ENCODE data around the gene BZW1.
"Not testable (repeated sequence)": the region's sequence is repeated elsewhere in the genome, so short reads cannot be mapped to it uniquely, and the experiment has no call there.

BZW1 gene

GRCh38 chr2:200812122-200813022, 662 bp downstream of the BZW1 start:
- WGBS, 2 donors (ENCODE audit: extremely low coverage in 2 of 2, insufficient read length in 2 of 2, insufficient replicate concordance in 1 of 2): no CpG with 5 or more reads among the region's 70 CpGs
- no peaks in the 10 kb centered on the region for H3K9me3 ChIP-seq (replicated peaks in 1 of 2; ENCODE audit: control insufficient read depth in 2 of 2, insufficient read depth in 1 of 2, low read depth in 1 of 2, low read length in 2 of 2)

GRCh38 chr2:200814276-200814815, 2.6 kb downstream of the BZW1 start:
- Histone ChIP-seq H3K14ac (ENCODE audit: low read length) (no peak overlapping the region), H3K18ac (ENCODE audit: low read length) (no peak overlapping the region), H3K79me1 (ENCODE audit: low read depth, low read length) (peaks cover 2% of the 10 kb centered on the region), H3K9me3 (replicated peaks in 1 of 2; ENCODE audit: control insufficient read depth in 2 of 2, insufficient read depth in 1 of 2, low read depth in 1 of 2, low read length in 2 of 2) (no peaks in the 10 kb centered on the region), H2BK15ac (ENCODE audit: low read length) (no peak overlapping the region), H3K23ac (ENCODE audit: low read depth, low read length, poor library complexity) (no peak overlapping the region), H3K4me1 (ENCODE audit: control insufficient read depth in 2 of 2, insufficient read depth in 1 of 2, low read depth in 1 of 2, low read length in 2 of 2) (peaks cover 4 to 10% of the 10 kb centered on the region in 2 donors), H3K4me3 (ENCODE audit: low read length in 2 of 2) (no peak overlapping the region), H2AFZ (ENCODE audit: low read length) (no peak overlapping the region), H3K4ac (ENCODE audit: low read length) (no peak overlapping the region), H3K27ac (replicated peaks; ENCODE audit: low read length) (no peak overlapping the region), H4K8ac (ENCODE audit: low read depth, low read length) (no peak overlapping the region), H4K91ac (ENCODE audit: low read depth, low read length, poor library complexity) (no peak overlapping the region), H3K36me3 (replicated peaks in 1 of 2; ENCODE audit: control insufficient read depth in 2 of 2, insufficient read depth in 2 of 2, low read length in 2 of 2) (peaks cover 31 to 65% of the 10 kb centered on the region in 2 donors), H2BK5ac (ENCODE audit: low read length) (no peak overlapping the region), H3K4me2 (ENCODE audit: insufficient read depth, low read length, poor library complexity, severe bottlenecking) (no peak overlapping the region), H2BK120ac (ENCODE audit: low read depth, low read length) (no peak overlapping the region), H2AK5ac (ENCODE audit: low read depth, low read length) (no peak overlapping the region), H3K9ac (ENCODE audit: low read depth, low read length, poor library complexity) (no peak overlapping the region), H3K27me3 (ENCODE audit: control insufficient read depth in 3 of 3, insufficient read depth in 3 of 3, low read depth in 1 of 3, low read length in 3 of 3) (no peaks in the 10 kb centered on the region), H2BK12ac (ENCODE audit: low read length) (no peak overlapping the region)
- no peak for DNase-seq (ENCODE audit: low spot score)
- no CpG with 5 or more reads among the region's 3 CpGs for WGBS, 2 donors (ENCODE audit: extremely low coverage in 2 of 2, insufficient read length in 2 of 2, insufficient replicate concordance in 1 of 2)

More at GRCh38 chr2:200812122-200813022, 662 bp downstream of the BZW1 start:
- Histone ChIP-seq H2BK120ac (ENCODE audit: low read depth, low read length) (no peak overlapping the region), H2BK12ac (ENCODE audit: low read length) (no peak overlapping the region), H2BK15ac (ENCODE audit: low read length) (no peak overlapping the region), H4K8ac (ENCODE audit: low read depth, low read length) (no peak overlapping the region), H3K4me1 (ENCODE audit: control insufficient read depth in 2 of 2, insufficient read depth in 1 of 2, low read depth in 1 of 2, low read length in 2 of 2) (peaks cover 4 to 10% of the 10 kb centered on the region in 2 donors), H2BK5ac (ENCODE audit: low read length) (peak overlapping the region; percentile 85), H3K4ac (ENCODE audit: low read length) (no peak overlapping the region), H2AK5ac (ENCODE audit: low read depth, low read length) (peak overlapping the region; percentile 97), H3K14ac (ENCODE audit: low read length) (no peak overlapping the region), H3K4me2 (ENCODE audit: insufficient read depth, low read length, poor library complexity, severe bottlenecking) (peak overlapping the region; percentile 60), H4K91ac (ENCODE audit: low read depth, low read length, poor library complexity) (no peak overlapping the region), H3K4me3 (ENCODE audit: low read length in 2 of 2) (peak overlapping the region; percentile 62 to 99), H3K27ac (replicated peaks; ENCODE audit: low read length) (peak overlapping the region; percentile 65), H3K23ac (ENCODE audit: low read depth, low read length, poor library complexity) (peak overlapping the region; percentile 97), H3K79me1 (ENCODE audit: low read depth, low read length) (peaks cover 2% of the 10 kb centered on the region), H2AFZ (ENCODE audit: low read length) (peak overlapping the region; percentile 98), H3K18ac (ENCODE audit: low read length) (peak overlapping the region; percentile 94), H3K36me3 (replicated peaks in 1 of 2; ENCODE audit: control insufficient read depth in 2 of 2, insufficient read depth in 2 of 2, low read length in 2 of 2) (peaks cover 20 to 46% of the 10 kb centered on the region in 2 donors), H3K9ac (ENCODE audit: low read depth, low read length, poor library complexity) (peak overlapping the region; percentile 100), H3K27me3 (ENCODE audit: control insufficient read depth in 3 of 3, insufficient read depth in 3 of 3, low read depth in 1 of 3, low read length in 3 of 3) (no peaks in the 10 kb centered on the region)
- peak; percentile 52 for DNase-seq (ENCODE audit: low spot score)

- no peak overlapping the region for H3K4ac ChIP-seq (ENCODE audit: low read length)
- H3K14ac ChIP-seq (ENCODE audit: low read length): no peak overlapping the region
- no peak overlapping the region for H3K27ac ChIP-seq (replicated peaks; ENCODE audit: low read length)
- no peak overlapping the region for H4K8ac ChIP-seq (ENCODE audit: low read depth, low read length)
- no peak overlapping the region for H3K18ac ChIP-seq (ENCODE audit: low read length)
- H2BK12ac ChIP-seq (ENCODE audit: low read length): no peak overlapping the region
- H3K36me3 ChIP-seq (replicated peaks in 1 of 2; ENCODE audit: control insufficient read depth in 2 of 2, insufficient read depth in 2 of 2, low read length in 2 of 2): peaks cover 31 to 71% of the 10 kb centered on the region in 2 donors
- no peak overlapping the region for H2BK120ac ChIP-seq (ENCODE audit: low read depth, low read length)
- no CpG with 5 or more reads among the region's 1 CpG for WGBS, 2 donors (ENCODE audit: extremely low coverage in 2 of 2, insufficient read length in 2 of 2, insufficient replicate concordance in 1 of 2)
- no peak overlapping the region for H3K4me3 ChIP-seq (ENCODE audit: low read length in 2 of 2)
- no peak overlapping the region for H3K4me2 ChIP-seq (ENCODE audit: insufficient read depth, low read length, poor library complexity, severe bottlenecking)
- H3K79me1 ChIP-seq (ENCODE audit: low read depth, low read length): peaks cover 2% of the 10 kb centered on the region
- H3K9ac ChIP-seq (ENCODE audit: low read depth, low read length, poor library complexity): no peak overlapping the region
- H3K27me3 ChIP-seq (ENCODE audit: control insufficient read depth in 3 of 3, insufficient read depth in 3 of 3, low read depth in 1 of 3, low read length in 3 of 3): no peaks in the 10 kb centered on the region
- DNase-seq (ENCODE audit: low spot score): no peak
- peaks cover 4 to 10% of the 10 kb centered on the region in 2 donors for H3K4me1 ChIP-seq (ENCODE audit: control insufficient read depth in 2 of 2, insufficient read depth in 1 of 2, low read depth in 1 of 2, low read length in 2 of 2)
- H2AFZ ChIP-seq (ENCODE audit: low read length): no peak overlapping the region
- H3K23ac ChIP-seq (ENCODE audit: low read depth, low read length, poor library complexity): no peak overlapping the region
- H3K9me3 ChIP-seq (replicated peaks in 1 of 2; ENCODE audit: control insufficient read depth in 2 of 2, insufficient read depth in 1 of 2, low read depth in 1 of 2, low read length in 2 of 2): no peaks in the 10 kb centered on the region
- H4K91ac ChIP-seq (ENCODE audit: low read depth, low read length, poor library complexity): no peak overlapping the region
- no peak overlapping the region for H2AK5ac ChIP-seq (ENCODE audit: low read depth, low read length)
- no peak overlapping the region for H2BK5ac ChIP-seq (ENCODE audit: low read length)
- no peak overlapping the region for H2BK15ac ChIP-seq (ENCODE audit: low read length)
Observed at GRCh38 chr2:200814917-200815316, 3.2 kb downstream of the BZW1 start.

DNA sequence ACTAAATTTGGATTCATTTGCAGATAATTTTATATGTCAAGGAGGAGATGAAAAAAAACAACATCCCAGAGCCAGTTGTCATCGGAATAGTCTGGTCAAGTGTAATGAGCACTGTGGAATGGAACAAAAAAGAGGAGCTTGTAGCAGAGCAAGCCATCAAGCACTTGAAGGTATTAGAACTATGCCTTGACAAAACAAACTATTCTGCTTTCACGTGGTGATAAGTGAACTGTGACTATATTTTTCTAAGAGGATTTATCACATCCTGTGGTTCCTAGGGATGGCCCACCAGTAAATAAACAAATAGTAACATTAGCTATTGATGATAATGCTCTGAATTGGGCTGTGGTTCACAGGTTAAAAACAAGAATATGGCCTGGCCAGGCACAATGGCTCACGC, 7.0 kb downstream of the BZW1 start:
- not testable (repeated sequence) for H3K4me2 ChIP-seq (ENCODE audit: insufficient read depth, low read length, poor library complexity, severe bottlenecking); H2BK120ac ChIP-seq (ENCODE audit: low read depth, low read length); DNase-seq (ENCODE audit: low spot score); H3K18ac ChIP-seq (ENCODE audit: low read length); H2BK5ac ChIP-seq (ENCODE audit: low read length); H3K23ac ChIP-seq (ENCODE audit: low read depth, low read length, poor library complexity); H3K4ac ChIP-seq (ENCODE audit: low read length); H3K79me1 ChIP-seq (ENCODE audit: low read depth, low read length); H3K14ac ChIP-seq (ENCODE audit: low read length); H2AFZ ChIP-seq (ENCODE audit: low read length); H2BK15ac ChIP-seq (ENCODE audit: low read length); H3K9ac ChIP-seq (ENCODE audit: low read depth, low read length, poor library complexity); H3K27me3 ChIP-seq (ENCODE audit: control insufficient read depth in 3 of 3, insufficient read depth in 3 of 3, low read depth in 1 of 3, low read length in 3 of 3); H3K27ac ChIP-seq (replicated peaks; ENCODE audit: low read length); H3K4me1 ChIP-seq (ENCODE audit: control insufficient read depth in 2 of 2, insufficient read depth in 1 of 2, low read depth in 1 of 2, low read length in 2 of 2); H2AK5ac ChIP-seq (ENCODE audit: low read depth, low read length); H3K9me3 ChIP-seq (replicated peaks in 1 of 2; ENCODE audit: control insufficient read depth in 2 of 2, insufficient read depth in 1 of 2, low read depth in 1 of 2, low read length in 2 of 2); H3K4me3 ChIP-seq (ENCODE audit: low read length in 2 of 2); H2BK12ac ChIP-seq (ENCODE audit: low read length); H4K91ac ChIP-seq (ENCODE audit: low read depth, low read length, poor library complexity); H4K8ac ChIP-seq (ENCODE audit: low read depth, low read length)
- no CpG with 5 or more reads among the region's 3 CpGs for WGBS, 2 donors (ENCODE audit: extremely low coverage in 2 of 2, insufficient read length in 2 of 2, insufficient replicate concordance in 1 of 2)
- H3K36me3 ChIP-seq (replicated peaks in 1 of 2; ENCODE audit: control insufficient read depth in 2 of 2, insufficient read depth in 2 of 2, low read length in 2 of 2): peaks cover 45 to 84% of the 10 kb centered on the region in 2 donors

All from neuronal stem cell (in vitro differentiated cells).